Osteoblast (primary cell): ENCODE results near the gene MFN1. TPM values are rescaled to one million over a fixed set of nuclear protein-coding genes. Genes with fewer than 3 reads are reported as not detected.

Experiments
- DNase-seq: peaks from one replicate; pipeline ENCODE4 v3.0.0; 2011; ENCODE audit warnings: low spot score, mixed read lengths; ENCODE audit not compliant: insufficient read length; ENCODE audit errors: missing footprints
- H2AFZ ChIP-seq: 2 replicates; pipeline ENCODE4 v1.6.0; 2011; ENCODE audit warnings: mild to moderate bottlenecking, low read length
- H3K27ac ChIP-seq: 2 replicates; pipeline ENCODE4 v1.5.1; 2011; ENCODE audit warnings: mild to moderate bottlenecking, low read depth, low read length, moderate library complexity
- H3K27me3 ChIP-seq: 2 replicates; pipeline ENCODE4 v1.6.0; 2012; ENCODE audit warnings: mild to moderate bottlenecking, control low read depth, inconsistent platforms, low read length, moderate library complexity; ENCODE audit not compliant: insufficient read depth
- H3K36me3 ChIP-seq: 2 replicates; pipeline ENCODE4 v1.5.1; 2011; ENCODE audit warnings: mild to moderate bottlenecking, low read length, control low read depth, moderate library complexity; ENCODE audit not compliant: insufficient read depth
- H3K4me1 ChIP-seq: 2 replicates; pipeline ENCODE4 v1.5.1; 2011; ENCODE audit warnings: mild to moderate bottlenecking, low read length, control low read depth, moderate library complexity; ENCODE audit not compliant: insufficient read depth
- H3K4me2 ChIP-seq: 2 replicates; pipeline ENCODE4 v1.6.0; 2011; ENCODE audit warnings: mild to moderate bottlenecking, low read length; ENCODE audit not compliant: insufficient read depth
- H3K4me3 ChIP-seq: fragments of 200-600 bp; sonication (generic); 3 replicates; pipeline ENCODE4 v1.5.1; 2012; ENCODE audit warnings: mild to moderate bottlenecking, low read length, inconsistent platforms; ENCODE audit not compliant: insufficient read depth
- H3K79me2 ChIP-seq: 2 replicates; pipeline ENCODE4 v1.6.0; 2012; ENCODE audit warnings: mild to moderate bottlenecking, low read length, control low read depth, inconsistent platforms; ENCODE audit not compliant: insufficient read depth
- H3K9me3 ChIP-seq: 2 replicates; pipeline ENCODE4 v1.5.1; 2011; ENCODE audit warnings: low read depth, low read length, control low read depth
- H4K20me1 ChIP-seq: 2 replicates; pipeline ENCODE4 v1.6.0; 2012; ENCODE audit warnings: mild to moderate bottlenecking, low read length, control low read depth; ENCODE audit not compliant: insufficient read depth
- total RNA-seq: library from RNA; depleted of rRNA; stranded (reverse); fragments of >200 nt; gene quantifications from 2 replicates; pipeline ENCODE4 v1.2.3, GENCODE V29; 2012
- TF ChIP-seq, protein P1 (sequence below): IDR thresholded peaks from 2 replicates; pipeline ENCODE4 v1.5.1; 2011; ENCODE audit warnings: mild to moderate bottlenecking, low read depth, low read length, moderate library complexity; ENCODE audit errors: extremely low read depth

Gene MFN1
- total RNA-seq, 1 donor = 56.8 TPM

- H3K27ac ChIP-seq = peak within 1 kb of the TSS; percentile 93
- peaks cover 42% of the 10 kb centered on the region for H3K79me2 ChIP-seq
- H2AFZ ChIP-seq = peak within 1 kb of the TSS; percentile 99
- H4K20me1 ChIP-seq = no peaks in the 10 kb centered on the region
- no peaks in the 10 kb centered on the region for H3K9me3 ChIP-seq
- H3K36me3 ChIP-seq = no peaks in the 10 kb centered on the region
- peak within 1 kb of the TSS; percentile 95 for H3K4me3 ChIP-seq
- H3K4me1 ChIP-seq = peaks cover 15% of the 10 kb centered on the region
- TF ChIP-seq, protein P1, sequence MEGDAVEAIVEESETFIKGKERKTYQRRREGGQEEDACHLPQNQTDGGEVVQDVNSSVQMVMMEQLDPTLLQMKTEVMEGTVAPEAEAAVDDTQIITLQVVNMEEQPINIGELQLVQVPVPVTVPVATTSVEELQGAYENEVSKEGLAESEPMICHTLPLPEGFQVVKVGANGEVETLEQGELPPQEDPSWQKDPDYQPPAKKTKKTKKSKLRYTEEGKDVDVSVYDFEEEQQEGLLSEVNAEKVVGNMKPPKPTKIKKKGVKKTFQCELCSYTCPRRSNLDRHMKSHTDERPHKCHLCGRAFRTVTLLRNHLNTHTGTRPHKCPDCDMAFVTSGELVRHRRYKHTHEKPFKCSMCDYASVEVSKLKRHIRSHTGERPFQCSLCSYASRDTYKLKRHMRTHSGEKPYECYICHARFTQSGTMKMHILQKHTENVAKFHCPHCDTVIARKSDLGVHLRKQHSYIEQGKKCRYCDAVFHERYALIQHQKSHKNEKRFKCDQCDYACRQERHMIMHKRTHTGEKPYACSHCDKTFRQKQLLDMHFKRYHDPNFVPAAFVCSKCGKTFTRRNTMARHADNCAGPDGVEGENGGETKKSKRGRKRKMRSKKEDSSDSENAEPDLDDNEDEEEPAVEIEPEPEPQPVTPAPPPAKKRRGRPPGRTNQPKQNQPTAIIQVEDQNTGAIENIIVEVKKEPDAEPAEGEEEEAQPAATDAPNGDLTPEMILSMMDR = peak; percentile 55
- peak; percentile 99 for DNase-seq
- H3K27me3 ChIP-seq = no peaks in the 10 kb centered on the region
- peak within 1 kb of the TSS; percentile 88 for H3K4me2 ChIP-seq
These were observed 25.0 kb upstream of the MFN1 start, which contains the start of gene ZNF639 for GRCh38 chr3:179322286-179323196. Gene ZNF639 (plus strand): TSS chr3:179323031. CDS start chr3:179328294, 5,263 bp downstream.

DNA sequence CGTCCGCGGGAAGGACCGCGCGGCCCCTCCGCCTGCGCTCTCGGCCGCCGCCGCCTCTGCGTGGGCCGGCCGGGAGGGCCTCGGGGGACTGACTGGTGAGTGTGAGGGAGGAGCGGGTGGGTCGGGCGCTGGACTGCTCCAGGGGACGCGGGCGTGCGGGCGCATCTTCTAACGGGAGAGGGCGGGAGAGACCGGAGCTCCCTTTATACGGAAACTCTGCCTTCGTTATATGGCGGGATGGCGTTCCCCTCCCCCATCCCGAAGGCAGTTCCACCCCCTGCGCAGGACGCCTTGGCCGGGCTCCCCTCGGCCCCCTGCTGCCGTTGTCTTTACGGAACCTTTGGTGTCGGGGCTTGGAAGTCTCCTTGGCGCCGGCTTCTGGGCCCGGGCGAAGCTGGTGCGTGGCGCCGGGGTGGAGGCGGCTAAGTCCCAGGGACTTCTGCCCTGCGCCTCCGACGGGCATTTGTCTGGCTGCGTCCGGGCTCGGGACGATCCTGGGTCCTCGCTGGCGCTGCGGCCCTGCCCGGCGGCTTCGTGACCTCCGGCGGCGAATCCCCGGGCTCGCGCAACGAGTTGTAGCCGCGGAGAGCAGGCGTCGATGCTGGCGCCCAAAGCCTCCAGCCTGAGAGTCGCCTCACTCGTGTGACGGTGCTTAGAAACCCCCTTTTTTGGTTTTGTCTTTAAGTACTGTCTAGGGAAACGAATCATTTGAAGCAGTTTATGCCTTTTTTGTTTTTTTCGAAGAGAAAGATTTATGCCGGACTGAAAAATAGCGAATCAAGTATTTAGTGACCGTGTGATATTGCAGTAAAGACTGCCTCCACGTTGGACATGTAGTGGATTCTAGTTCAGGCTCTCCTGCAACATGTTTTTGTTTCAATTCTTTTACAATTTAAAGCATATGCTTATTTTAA, 24.1 kb upstream of the MFN1 start:
- TF ChIP-seq, protein P1 = no peak
- Histone ChIP-seq H3K4me2 (peak overlapping the region; percentile 88), H3K79me2 (peaks cover 48% of the 10 kb centered on the region), H3K4me1 (peaks cover 15% of the 10 kb centered on the region), H3K9me3 (no peaks in the 10 kb centered on the region), H3K4me3 (peak overlapping the region; percentile 95), H2AFZ (peak overlapping the region; percentile 80), H3K36me3 (no peaks in the 10 kb centered on the region), H4K20me1 (no peaks in the 10 kb centered on the region), H3K27me3 (no peaks in the 10 kb centered on the region), H3K27ac (peak overlapping the region; percentile 93)
- DNase-seq = peak; percentile 94

- peak overlapping the region; percentile 88 for H3K4me2 ChIP-seq
- peaks cover 48% of the 10 kb centered on the region for H3K79me2 ChIP-seq
- DNase-seq = peak; percentile 92
- TF ChIP-seq, protein P1 = no peak
- peak overlapping the region; percentile 80 for H2AFZ ChIP-seq
- no peaks in the 10 kb centered on the region for H3K27me3 ChIP-seq
- H4K20me1 ChIP-seq = no peaks in the 10 kb centered on the region
- peak overlapping the region; percentile 93 for H3K27ac ChIP-seq
- H3K9me3 ChIP-seq = no peaks in the 10 kb centered on the region
- H3K4me3 ChIP-seq = peak overlapping the region; percentile 95
- peaks cover 15% of the 10 kb centered on the region for H3K4me1 ChIP-seq
- H3K36me3 ChIP-seq = peaks cover 8% of the 10 kb centered on the region
These were observed 23.2 kb upstream of the MFN1 start for GRCh38 chr3:179324270-179324754.
